ENCODE measurements around the gene PRPF31.
"Not testable (repeated sequence)": the region's sequence is repeated elsewhere in the genome, so short reads cannot be mapped to it uniquely, and the experiment has no call there.

PRPF31 gene

DNA sequence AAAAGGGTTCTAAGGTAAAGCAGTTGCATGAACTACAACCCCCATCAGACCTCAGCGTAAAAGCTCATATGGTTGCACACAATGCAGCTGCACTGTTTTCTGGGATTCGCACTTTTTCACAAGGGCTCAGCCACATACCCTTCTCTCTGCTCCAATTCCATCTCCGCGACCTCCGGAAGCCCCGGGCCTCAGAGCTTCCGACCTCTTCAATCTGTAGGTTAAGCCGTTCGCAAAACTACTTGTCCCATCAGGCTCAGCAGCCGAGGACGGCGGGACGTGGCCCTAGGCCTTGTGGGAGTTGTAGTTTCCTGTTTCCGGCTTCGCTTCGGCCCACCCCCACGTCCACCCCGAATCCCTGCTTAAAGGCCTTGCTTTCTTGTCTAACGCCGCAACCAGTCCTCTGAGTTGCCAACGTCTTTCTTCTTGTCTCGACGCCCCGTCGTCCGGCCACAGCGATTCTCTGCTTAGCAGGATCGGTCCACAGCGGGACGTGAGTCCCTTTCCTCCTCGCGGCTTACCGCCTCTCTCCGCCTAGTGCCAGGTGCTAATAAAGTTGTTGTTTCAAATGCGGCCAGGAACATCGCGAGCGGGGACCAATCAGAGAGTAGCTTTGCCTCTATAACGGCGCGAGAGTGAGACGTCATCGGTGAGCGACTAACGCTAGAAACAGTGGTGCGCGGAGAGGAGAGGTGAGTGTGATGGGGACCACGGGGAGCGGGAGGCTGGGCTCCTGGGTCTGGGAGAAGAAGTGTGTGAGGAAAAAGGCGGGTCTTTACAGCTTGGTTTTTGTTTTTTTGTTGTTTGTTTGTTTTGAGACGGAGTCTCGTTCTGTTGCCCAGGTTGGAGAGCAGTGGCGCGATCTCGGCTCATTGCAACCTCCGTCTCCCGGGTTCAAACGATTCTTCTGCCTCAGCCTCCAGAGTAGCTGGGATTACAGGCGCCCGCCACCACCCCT is at the start of gene PRPF31, which contains the start of gene TFPT:
Gene PRPF31, plus strand, starts transcription at position 646 of the 955 bp plus-strand sequence. CDS start 2,525 bp downstream, outside the sequence.
Gene TFPT, minus strand, starts transcription at position 549 of the 955 bp plus-strand sequence. Its CDS starts 388 bp downstream, at position 161.
- peak; percentile 98 for DNase-seq

DNA sequence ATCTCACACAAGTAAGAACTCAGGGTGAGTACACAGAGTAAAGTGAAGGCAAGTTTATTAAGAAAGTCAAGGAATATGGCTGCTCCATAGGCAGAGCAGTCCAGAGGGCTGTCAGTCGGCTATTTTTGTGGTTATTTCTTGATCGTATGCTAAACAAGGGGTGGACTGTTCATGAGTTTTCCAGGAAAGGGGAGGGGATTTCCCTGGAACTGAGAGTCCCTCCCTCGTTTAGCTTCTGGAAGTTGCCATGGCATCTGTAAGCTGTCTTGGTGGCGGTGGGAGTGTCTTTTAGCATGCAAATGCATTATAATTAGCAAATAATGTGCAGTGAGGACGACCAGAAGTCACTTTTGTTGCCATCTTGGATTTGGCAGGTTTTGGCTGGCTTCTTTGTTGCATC is 46.1 kb upstream of the PRPF31 start:
- DNase-seq, result no peak

DNA sequence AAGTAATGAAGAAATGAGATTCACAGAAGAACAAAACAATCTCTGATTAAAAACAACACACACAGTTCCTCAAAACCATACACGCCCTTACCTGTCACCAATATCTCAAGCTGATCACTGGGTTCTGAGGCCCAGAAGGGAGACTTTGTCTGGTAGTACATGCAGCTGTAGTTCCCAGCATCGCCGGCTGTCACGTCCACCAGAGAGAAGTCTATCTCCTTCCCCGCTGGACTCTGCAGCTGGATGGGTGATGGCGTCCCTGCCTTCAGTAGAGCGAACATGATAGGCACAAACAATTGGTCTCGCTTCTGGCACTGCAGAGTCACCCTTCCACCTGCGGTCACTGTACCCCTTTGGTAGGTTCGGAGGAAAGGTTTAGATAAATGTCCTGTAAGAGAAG is 41.7 kb upstream of the PRPF31 start:
- no peak for DNase-seq

GRCh38 chr19:54074851-54075250 is 40.7 kb upstream of the PRPF31 start:
- DNase-seq, result no peak

DNA sequence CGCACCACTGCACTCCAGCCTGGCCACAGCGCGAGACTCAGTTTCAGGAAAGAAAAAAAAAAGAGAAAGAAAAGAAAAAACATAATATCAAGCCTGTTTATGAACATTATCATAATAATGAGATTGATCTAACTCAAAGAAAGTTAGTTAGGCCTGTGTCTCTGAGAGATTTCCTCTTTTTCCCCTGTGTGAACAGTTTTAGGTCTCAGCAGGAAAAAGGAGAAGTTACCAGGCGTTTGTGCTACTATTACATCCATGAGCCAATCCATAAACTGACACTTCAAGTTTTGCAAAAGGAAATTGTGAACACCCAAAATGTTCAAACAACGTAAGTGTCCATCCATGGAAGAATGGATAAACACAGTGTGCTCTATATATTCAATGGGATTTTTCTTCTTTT is 38.2 kb upstream of the PRPF31 start:
- no peak for DNase-seq

- DNase-seq, result no peak
Observed at GRCh38 chr19:54081032-54081431, 34.5 kb upstream of the PRPF31 start, which contains the start of gene TARM1. TSS of gene TARM1 (minus strand) at chr19:54081365. CDS start at chr19:54081340, 25 bp downstream.

- no peak for DNase-seq
Observed at GRCh38 chr19:54084410-54084809, 31.1 kb upstream of the PRPF31 start.

- no peak for DNase-seq
Observed at GRCh38 chr19:54094426-54095000, 21.0 kb upstream of the PRPF31 start.

- no peak for DNase-seq
Observed at GRCh38 chr19:54095136-54095858, 20.3 kb upstream of the PRPF31 start.

- DNase-seq, result not testable (repeated sequence)
Observed at GRCh38 chr19:54095859-54096616, 19.5 kb upstream of the PRPF31 start.

DNA sequence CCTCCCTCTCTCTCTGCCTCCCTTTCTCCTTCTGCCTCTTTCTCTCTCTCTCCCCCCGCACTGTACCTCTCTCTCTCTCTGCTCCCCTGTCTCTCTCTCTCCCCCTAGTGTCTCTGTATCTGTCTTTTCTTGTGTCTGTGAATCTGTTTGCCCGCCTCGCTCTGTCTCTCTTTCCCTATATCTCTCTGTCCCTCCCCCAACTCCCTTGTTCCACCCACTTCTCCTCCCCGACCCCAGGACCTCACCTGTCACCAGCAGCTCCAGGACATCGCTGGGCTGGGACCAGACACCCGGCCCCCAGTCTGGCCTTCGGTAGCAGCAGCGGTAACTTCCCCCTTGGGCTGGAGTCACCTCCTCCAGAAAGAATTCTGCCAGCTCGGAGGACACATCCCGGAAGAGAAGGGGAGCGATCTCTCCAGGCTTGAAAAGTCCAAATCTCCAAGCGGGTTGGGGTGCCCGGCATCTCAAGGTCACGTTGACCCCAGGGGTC is 18.9 kb upstream of the PRPF31 start:
- peak; percentile 40 for DNase-seq

- DNase-seq, result no peak
Observed at GRCh38 chr19:54099190-54099902, 16.2 kb upstream of the PRPF31 start.

DNA sequence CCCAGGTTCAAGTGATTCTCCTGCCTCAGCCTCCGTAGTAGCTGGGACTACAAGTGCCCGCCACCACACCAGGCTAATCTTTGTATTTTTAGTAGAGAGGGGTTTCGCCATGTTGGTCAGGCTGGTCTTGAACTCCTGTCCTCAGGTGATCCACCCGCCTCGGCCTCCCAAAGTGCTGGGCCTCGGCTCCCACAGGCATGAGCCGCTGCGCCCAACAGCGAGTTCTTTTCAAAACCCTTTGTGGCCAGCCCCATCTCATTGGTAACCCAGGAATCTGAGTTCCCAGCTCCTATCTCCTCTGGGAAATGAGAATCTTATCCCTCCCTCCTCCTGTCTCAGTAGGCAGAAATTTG is 15.7 kb upstream of the PRPF31 start:
- not testable (repeated sequence) for DNase-seq

DNA sequence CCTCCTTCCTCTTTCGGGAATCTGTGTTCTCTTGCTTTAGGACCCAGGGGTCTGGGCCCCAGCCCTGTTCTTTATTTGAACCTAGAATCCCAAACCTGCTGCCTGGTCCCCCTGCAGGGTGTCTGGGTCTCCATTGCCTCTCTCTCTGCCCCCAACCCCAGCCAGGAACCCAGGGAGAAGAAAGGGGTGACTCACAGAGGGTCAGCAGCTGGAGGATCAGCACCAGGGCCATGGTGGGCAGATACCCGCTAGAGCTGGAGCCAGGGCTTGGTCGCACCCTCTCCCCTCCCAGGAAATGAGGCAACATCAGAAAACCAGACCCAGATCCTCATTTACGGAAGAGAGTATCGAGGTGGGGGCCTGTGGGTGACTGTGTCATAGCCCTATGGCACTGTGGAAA is 15.0 kb upstream of the PRPF31 start, which contains the start of gene OSCAR:
Gene OSCAR, minus strand, starts transcription at position 243 of the 400 bp plus-strand sequence. Its CDS starts 11 bp downstream, at position 232.
- no peak for DNase-seq

DNA sequence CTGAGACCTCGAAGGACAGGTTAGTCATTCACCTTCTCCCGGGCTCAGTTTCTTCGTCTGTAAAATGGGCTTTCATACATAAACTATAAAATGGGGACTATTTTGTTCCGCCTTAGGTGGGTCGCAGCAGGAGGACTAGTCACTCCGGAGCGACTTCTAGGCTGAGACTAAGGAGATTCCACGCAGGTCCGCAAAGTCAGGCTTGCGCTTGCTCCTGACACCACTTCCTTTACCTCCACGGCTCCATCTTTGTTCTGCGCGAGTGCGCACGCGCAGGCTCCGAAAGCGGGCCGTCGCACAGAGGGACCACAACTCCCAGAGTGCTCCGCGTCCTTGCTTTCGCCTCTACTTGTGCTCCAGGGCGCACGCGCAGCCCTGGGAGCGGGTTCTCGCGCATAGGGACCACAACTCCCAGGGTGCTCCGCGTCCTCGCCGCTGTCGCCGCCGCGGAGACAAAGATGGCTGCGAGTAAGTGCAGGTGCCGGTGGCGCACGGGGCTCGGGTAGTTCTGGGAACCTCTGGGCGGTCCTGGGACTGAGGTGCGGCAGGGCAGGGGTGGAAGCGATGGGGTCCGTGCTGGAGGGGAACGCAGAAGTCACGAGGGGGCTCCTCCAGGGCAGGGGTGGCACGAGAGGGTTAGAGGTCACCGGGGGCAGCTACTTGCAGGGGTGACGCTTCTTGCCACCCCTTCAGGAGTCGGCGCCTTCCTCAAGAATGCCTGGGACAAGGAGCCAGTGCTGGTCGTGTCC is 13.0 kb upstream of the PRPF31 start, which contains the start of gene NDUFA3:
Gene NDUFA3, plus strand, starts transcription at position 435 of the 749 bp plus-strand sequence. Its CDS starts 24 bp downstream, at position 459.
- DNase-seq, result peak; percentile 97

GRCh38 chr19:54104998-54105715 is 10.4 kb upstream of the PRPF31 start:
- DNase-seq, result no peak

- no peak for DNase-seq
Observed at GRCh38 chr19:54105796-54106195, 9.8 kb upstream of the PRPF31 start.

- DNase-seq, result no peak
Observed at GRCh38 chr19:54106716-54107115, 8.8 kb upstream of the PRPF31 start.

DNA sequence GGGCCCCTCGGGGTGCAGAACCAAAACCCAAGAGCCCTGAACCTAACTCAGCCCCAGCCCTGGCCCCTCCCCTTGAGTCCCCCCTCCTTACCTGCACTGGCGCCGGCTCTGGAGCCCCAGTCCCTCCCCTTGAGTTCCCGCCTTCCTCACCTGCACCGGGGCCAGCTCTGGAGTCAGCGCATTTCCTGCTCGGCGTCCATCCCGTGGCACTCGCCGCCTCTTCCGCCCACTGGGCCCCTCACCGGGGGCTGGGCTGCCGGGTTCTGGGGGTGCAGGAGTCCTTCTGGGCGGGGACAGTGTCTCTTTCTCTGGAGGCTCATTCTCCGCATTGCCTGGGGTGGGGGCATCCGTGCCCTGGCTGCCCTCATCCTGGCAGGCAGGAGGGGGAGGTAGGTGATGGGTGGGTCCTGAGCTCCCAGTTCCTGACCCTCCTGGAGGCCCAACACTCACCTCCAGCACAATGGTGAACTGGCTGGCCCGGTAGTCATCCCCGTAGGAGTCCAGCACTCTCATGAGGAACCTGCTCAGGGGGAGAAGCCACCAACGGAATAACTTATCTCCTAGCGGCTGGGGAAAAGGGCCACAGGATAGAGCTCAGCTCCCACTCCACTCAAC is 7.6 kb upstream of the PRPF31 start:
- no peak for DNase-seq
